Right renal pelvis (tissue), 4 donors: ENCODE measurements around the gene BCAP31. TPM values are rescaled to one million over a fixed set of nuclear protein-coding genes. Genes with fewer than 3 reads are reported as not detected.
"Not testable (repeated sequence)": the region's sequence is repeated elsewhere in the genome, so short reads cannot be mapped to it uniquely, and the experiment has no call there.

ENCODE experiments used
- DNase-seq, 4 donors: peaks; one replicate each; pipeline ENCODE4 v3.0.0-alpha.2; 2013; ENCODE audit warnings: low read depth in 4 of 4, low spot score in 3 of 4, missing footprints in 1 of 4
- polyA plus RNA-seq, 4 donors: library from polyadenylated mRNA; unstranded; fragments of 120-200 nt; gene quantifications; one replicate each; pipeline ENCODE4 v1.2.1, GENCODE V29; 2013; ENCODE audit not compliant: insufficient read length in 4 of 4

The BCAP31 gene
- polyA plus RNA-seq, 4 donors, result 192 to 206 (median 199) TPM

DNA sequence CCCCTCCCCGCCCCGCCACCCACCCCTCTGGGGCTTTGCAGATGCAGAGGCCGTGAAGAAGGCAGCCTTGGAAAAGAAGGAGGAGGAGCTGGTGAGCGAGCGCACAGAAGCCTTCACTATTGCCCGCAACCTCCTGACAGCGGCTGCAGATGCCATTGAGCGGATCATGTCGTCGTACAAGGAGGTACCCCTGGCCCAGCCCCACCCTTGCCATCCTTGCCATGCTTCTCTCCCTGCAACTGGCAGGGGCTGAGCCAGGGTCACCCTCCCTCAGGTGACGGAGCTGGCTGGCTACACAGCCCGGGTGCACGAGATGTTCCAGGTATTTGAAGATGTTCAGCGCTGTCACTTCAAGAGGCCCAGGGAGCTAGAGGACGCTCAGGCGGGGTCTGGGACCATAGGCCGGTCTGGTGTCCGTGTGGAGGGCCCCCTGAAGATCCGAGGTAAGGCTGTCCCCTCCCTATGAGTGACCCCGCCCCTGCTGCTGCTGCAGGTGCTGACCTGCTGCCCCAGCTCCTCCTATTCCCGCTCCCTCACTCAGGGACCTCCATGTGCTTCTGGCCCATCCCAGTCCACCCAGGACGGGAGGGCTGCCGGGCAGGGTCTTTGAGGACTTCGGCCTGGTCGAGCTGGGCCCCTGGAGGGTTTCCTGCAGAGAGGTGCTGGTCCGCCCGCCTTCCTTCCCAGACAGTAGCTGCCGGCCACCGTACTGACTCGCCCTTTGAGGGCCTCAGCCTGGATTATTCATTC is 12.1 kb upstream of the BCAP31 start:
- no peak for DNase-seq

DNA sequence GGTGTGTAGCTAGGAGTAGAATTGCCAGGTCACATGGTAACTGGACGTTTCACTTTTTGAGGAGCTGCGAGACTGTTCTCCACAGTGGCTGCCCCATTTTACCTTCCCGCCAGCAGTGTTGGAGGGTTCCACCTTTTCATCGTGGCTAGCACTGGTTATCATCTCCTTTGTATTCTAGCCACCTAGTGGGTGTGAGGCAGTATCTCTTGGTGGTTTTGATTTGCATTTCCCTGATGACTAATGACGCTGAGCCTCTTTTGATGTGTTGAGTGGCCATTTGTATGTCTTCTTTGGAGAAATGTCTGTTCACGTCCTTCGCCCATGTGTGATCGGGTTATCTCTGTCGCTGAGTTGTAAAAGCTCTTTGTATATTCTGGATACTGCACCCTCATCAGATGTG is 11.1 kb upstream of the BCAP31 start:
- DNase-seq, result no peak

DNA sequence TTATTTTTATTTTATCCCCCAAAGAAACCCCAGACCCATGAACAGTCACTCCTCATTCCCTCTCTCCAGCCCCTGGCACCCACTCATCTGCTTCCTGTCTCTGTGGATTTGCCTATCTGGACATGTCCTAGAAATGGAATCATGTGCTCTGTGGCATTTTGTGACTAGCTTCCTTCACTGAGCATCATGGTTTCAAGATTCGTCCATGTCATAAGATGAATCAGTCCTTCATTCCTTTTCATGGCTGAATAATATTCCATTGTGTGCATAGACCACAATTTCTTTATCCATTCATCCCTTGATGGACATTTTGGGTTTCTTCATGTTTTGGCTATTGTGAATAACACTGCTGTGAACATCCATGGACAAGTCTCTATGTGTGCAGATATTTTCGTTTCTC is 10.7 kb upstream of the BCAP31 start:
- DNase-seq, result no peak

DNA sequence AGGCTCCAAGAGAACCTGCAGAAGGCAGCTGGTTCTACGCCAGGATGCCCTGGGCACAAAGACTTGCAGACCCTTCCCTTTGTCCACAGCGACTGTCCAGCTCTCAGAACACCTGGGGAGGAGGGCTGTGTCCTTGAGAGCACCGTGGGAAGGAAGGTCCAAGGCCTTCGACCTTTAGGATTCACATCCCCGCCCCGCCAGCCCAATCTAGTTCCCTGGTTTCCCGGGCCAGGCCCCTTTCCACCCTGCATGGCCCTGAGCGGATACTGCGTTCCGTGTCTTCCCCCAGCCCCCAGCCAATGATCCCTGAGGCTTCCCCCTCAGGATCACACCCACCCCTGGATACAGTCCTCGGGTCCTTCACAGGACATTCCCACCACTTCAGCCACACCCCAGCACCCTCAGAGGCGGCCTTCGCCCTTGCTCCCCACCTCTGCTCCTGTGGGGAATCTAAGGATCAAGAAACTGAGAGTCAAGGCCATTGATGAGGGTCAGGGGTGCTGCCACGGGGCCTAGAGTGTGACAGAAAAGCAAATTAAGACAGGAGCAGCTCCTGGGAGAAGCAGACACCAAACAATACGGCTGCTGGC is 9.6 kb upstream of the BCAP31 start:
- no peak for DNase-seq

DNA sequence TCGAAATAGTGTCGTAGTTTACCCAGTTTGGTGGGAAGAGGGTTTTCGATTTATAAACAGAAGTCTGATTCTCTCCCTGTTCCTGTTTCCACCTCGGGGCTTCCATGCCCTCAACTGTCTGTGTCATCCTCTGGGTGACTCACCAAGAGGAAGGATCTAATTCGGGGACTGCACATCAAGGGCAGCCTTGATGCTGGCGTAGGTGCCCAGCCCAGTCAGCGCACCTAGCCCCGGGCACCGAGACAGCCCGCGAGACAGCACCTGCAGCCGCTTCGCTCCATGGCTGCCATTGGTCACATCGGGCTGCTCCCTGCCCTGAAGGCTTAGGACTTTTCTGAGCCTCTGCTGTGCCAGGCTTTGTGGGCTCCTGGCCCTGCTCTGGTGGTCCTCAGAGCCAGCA is 8.2 kb upstream of the BCAP31 start:
- DNase-seq, result no peak

DNA sequence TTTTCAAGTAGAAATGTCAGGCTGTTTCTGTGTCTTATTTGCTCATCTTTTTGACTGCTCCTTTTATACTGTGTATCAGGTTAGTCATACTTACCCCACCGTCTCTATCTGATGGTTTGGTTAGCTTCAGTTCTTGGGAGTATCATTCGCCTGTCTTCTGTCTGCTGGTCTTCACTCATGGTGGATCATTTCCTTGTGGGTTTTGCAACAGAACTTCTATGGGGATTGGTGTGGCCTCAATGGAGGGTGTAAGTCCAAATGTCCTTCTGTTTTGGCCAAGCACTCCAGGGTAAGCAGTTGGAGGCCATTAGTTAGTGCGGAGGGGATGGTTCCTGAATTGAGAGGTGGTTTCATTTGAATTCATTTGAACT is 7.6 kb upstream of the BCAP31 start:
- DNase-seq, result no peak

DNA sequence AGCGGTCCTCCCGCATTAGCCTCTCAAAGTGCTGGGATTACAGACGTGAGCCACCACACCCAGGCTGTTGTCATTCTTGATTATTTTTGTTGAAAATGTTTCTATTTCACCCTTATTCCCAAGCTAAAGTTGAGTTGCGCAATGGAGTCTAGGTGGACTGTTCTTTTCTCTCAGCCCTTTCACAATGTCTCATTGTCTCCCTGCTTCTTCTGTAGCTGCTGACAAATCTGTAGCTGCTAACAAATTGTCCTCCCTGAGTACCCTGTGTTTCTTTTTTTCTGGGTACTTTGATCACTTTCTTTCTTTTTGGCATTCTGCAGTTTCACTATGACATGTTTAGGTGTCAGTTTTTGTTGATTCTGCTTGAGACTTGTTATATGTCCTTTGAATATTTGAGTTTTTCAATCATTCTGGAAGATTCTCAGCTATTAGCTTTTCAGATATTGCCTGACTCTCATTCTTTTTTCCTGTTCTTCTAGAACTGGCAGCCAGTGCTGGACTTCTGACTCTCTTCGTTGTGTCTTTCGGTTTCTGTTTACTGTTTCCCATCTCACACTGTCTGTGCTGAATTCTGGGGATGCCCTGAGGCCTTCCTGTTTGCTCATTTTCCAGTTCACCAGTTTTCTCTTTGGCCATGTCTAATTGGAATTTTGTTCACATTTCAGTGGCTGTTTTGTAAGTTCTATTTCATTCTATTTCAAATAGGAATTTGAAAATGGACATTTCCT is 7.1 kb upstream of the BCAP31 start:
- no peak for DNase-seq

DNA sequence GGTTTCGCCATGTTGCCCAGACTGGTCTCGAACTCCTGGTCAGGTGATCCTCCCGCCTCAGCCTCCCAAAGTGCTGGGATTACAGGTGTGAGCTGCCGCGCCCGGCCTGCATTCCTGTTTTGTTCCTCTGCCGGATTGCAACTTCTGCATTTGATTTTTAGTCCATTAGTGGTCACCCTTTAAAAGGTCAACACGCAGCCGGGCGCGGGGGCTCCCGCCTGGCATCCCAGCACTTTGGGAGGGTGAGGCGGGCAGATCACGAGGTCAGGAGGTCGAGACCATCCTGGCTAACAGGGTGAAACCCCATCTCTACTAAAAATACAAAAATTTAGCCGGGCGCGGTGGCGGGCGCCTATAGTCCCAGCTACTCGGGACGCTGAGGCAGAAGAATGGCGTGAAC is 5.9 kb upstream of the BCAP31 start:
- DNase-seq, result not testable (repeated sequence)

DNA sequence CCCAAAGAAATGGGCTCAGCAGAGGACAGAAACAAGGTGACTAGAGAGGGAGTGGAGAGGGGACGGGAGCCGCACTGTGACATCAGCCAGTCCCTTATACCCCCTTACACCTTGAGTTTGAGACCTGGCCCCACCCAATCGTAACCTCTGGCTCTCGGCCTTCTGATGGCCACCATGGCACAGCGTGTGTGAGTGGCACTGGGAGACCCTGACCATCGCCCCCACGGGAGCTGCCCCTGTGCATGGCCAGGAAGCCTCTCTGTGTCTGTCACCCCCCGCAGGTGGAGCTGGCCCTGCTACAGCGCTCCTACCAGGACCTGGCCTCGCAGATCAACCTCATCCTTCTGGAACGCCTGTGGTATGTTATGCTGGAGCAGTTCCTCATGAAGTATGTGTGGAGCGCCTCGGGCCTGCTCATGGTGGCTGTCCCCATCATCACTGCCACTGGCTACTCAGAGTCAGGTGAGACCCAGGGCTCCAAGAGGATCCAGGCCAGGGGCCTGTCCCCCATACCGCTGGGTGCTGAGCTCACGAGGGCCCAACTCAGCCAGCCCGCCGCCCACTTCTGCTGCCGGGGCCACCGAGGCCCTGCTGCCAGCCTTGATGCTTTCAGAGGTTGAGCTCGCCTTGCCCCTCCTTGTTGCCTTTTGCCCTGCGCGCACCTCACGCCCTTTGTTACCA is 4.9 kb upstream of the BCAP31 start:
- no peak for DNase-seq

DNA sequence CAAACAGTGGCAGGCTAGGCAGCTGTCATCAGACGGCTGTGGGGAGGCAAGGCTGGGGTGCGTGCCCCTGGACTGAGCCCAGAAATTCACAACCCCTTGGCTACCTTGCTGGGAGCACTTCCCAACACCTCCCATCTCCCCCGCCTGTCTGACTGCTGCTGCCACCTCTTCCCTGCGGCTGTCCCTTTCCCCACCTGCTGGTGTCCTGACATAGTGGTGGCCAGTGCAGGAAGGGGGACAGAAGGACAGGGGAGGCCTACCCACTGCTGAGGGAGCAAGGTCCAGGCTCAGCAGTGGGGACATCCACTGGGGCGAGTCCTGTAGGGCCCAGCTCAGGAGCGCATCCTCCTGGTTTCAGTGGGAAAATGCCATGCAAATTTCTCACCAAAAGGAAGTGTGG is 3.9 kb upstream of the BCAP31 start:
- no peak for DNase-seq

DNA sequence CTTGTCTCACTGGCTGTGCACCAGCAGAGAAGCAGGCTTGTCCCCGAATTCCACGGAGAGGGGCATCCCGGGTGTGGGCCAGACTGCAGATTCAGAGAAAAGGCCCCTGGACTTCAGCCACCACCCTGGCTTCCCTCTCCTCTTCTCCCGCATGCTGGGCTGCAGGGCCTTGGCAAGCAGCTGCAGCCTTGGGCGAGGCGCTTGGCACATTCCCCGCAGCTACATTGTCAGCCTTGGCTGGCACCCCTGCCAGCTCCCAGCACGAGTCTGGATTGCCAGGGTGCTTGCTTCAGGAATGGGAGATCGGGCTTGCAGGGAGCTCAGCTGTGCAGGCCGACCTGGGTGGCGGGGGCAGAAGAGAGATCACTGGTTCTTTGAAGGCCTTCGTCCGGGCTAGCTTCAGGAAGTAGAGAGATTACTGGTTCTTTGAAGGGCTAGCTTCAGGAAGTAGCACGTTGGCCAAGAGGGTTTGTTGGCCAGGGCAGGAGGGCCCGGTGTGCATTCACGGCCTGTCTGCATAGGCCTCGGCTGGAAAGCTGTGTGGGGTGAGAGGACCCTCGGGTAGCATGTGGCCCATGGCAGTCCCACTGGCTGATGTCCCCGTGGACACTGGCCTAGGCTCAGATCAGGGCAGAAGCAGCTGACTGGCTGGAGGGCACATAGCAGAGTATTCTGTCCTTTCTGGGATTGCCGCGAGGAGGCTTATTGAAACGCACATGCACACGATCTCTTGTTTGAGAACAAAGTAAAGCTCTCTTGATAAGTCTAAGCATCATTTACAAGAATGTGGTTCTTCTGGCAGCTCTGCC is 3.1 kb upstream of the BCAP31 start:
- no peak for DNase-seq

DNA sequence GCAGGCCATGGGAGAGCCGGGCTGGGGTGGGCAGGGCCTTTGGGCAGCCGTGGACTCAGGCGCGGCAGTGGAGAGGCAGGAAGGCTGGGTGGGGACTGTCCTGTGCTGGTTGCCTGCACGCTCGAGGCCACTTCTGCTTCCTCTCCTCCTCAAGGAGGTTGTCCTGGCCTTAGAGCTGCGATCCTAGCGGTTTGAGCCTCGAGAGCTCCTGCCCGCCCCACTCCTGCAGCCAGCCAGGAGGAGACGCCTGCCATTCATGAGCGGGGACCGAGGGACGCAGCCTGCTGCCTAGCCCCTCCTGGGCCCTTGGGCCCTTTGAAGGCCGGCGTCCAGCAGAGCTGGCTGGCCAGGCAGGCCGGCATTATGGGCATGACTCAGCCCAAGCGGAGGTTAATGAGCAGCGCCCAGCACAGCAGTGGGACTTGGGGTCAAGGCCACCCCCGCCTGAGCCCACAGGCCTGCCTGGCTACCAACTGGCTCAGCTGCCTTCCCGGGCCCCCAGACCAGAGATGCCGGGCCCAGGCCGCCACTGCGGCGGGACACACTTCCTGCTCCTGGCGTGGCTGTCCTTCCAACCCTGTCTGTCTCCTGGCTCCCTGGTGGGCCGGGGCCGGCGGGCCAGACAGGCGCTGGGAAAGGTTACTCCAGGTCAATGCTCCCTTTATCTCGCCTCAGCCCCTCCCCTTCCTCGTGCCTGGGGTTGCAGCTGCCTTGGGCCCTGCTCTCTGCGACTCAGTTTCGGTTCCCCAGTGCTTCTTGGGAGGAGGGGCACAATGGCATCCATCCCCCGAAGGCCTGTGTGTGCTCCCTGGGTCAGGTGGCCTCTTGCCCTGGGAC is 2.3 kb upstream of the BCAP31 start:
- DNase-seq, result no peak

DNA sequence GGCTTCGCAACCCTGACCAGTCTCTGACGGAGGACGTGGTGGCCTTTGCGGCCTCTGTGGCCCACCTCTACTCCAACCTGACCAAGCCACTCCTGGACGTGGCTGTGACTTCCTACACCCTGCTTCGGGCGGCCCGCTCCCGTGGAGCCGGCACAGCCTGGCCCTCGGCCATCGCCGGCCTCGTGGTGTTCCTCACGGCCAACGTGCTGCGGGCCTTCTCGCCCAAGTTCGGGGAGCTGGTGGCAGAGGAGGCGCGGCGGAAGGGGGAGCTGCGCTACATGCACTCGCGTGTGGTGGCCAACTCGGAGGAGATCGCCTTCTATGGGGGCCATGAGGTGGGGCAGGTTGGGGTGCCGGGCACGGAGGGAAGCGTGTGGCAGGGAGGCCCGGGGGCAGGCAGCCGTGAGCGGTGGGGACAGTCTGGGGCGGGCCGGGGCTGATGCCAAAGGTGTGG is 1.7 kb upstream of the BCAP31 start:
- no peak for DNase-seq

DNA sequence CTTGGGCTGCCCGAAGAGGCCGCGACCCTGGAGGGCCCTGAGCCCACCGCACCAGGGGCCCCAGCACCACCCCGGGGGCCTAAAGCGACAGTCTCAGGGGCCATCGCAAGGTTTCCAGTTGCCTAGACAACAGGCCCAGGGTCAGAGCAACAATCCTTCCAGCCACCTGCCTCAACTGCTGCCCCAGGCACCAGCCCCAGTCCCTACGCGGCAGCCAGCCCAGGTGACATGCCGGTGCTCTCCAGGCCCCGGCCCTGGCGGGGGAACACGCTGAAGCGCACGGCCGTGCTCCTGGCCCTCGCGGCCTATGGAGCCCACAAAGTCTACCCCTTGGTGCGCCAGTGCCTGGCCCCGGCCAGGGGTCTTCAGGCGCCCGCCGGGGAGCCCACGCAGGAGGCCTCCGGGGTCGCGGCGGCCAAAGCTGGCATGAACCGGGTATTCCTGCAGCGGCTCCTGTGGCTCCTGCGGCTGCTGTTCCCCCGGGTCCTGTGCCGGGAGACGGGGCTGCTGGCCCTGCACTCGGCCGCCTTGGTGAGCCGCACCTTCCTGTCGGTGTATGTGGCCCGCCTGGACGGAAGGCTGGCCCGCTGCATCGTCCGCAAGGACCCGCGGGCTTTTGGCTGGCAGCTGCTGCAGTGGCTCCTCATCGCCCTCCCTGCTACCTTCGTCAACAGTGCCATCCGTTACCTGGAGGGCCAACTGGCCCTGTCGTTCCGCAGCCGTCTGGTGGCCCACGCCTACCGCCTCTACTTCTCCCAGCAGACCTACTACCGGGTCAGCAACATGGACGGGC is 1.0 kb upstream of the BCAP31 start:
- DNase-seq, result no peak

DNA sequence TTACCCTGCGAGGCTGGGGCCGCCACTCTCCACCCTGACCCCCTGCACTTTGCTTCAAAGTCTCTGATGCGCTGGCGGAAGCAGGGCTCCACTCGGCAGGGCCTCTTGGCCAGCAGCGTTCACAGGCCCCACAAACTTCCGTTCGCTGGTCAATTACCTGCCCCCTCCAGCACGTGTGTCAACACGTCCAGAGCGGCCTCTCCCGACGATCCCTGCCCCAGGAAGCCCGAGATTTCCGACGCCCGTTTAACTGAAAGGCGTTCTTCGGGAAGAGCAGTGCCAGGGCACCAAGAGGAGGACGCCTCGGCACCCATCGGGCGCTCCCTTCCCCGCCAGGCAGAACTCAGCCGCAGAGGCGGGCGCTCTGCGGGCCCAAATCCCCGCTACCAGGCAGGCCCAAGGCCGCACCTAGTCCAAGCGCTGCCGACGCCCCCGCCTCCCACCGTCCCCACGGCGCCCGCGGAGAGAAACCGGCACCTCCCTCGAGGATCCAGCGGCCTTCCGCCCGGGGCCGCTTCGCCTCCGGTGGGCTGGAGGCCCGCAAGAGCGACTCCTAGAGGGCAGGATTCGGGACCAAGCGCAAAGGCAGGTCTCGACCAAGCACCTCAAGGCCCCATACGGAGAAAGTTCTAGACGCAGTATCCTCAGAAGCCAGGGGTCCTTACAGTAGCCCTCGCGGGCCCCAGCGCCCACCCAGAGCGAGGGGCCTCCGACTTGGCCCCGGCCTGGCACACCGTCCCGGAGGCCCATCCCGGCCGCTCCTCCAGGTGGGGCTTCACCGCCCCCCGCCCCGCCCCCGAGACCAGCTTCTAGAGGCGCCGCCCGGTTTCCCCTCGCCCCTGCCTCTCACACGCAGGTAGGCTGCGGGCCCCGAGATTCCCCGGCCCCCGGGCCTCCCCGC is 586 bp downstream of the BCAP31 start:
- no peak for DNase-seq

DNA sequence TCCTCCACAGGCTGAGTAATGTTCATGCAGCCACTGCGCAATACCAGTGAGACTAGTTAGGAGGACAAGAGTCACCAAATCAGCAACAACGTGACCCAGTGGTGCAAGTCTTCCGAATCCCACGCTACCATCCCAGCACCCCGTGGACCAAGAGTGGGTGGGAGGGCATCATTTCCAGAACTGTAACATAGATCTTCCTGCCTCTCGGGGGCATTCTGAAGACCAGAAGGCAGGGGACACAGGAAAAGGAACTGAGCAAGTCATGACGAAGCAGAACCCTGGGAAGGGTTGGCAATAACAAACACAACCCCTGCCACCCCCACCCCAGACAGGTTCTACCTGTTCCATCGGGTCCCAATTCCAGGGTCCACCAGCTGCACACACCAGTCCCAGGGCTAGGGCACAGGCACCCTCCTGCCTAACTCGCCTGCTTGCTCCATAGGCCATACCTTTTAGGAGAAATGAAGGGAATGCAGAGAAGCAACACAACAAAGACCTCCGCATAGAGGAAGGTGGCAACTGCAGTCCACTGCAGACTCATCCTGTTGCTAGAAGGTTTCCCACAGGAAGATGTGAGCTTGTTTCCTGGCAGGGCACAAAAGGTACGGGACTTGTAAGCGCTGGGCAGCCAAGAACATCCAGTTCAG is 1.4 kb downstream of the BCAP31 start:
- DNase-seq, result no peak

DNA sequence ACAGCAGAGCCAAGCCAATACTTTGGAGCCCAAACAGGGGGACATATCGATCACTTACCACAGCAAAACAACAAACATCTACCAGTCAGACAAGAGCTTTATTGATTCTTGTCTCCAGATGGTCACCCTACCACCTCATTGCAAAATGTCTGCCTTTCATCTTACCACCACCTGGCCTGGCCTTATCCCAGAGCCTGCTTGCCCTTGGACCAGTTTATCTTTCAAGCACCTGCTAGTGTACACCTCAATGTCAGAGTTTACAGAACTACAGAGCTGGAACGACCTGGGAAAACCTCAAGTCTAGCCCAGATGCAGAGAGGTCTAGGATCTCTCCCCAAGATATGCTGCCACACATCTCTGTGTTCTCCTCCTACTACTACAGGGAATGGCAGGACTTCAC is 4.5 kb downstream of the BCAP31 start:
- no peak for DNase-seq
